ENCODE measurements around the gene QRSL1.

The QRSL1 gene

DNA sequence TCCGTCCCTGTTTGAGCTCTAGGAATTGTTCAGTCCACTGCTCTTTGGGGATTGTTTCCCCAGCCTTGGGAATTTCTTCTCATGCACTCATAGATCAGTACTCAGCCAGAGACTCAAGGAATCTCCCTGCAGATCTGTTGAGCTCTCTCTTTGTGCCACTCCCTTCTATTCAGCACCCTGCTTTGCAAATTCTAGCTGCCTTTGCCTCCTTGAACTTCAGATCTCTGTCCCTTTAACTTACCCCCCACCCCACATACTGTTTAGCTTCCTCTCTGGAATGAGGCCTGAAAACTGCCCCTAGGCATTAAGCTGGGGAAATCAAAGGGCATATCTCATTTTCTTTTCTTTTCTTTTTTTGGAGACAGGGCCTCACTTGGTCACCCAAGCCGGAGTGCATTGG is 30.5 kb downstream of the QRSL1 start:
- H3K27me3 ChIP-seq (ENCODE audit: control insufficient read depth, insufficient read depth, low read length), result no peaks in the 10 kb centered on the region
- no peaks in the 10 kb centered on the region for H3K4me1 ChIP-seq (ENCODE audit: control insufficient read depth, insufficient read depth, low read length)
- no peaks in the 10 kb centered on the region for H3K36me3 ChIP-seq (ENCODE audit: control insufficient read depth, insufficient read depth, low read length)
- no peak overlapping the region for H3K9ac ChIP-seq (ENCODE audit: low read length)
- no peaks in the 10 kb centered on the region for H3K9me3 ChIP-seq (ENCODE audit: control insufficient read depth, low read length)
- H3K4me3 ChIP-seq (ENCODE audit: low read length), result no peak overlapping the region

DNA sequence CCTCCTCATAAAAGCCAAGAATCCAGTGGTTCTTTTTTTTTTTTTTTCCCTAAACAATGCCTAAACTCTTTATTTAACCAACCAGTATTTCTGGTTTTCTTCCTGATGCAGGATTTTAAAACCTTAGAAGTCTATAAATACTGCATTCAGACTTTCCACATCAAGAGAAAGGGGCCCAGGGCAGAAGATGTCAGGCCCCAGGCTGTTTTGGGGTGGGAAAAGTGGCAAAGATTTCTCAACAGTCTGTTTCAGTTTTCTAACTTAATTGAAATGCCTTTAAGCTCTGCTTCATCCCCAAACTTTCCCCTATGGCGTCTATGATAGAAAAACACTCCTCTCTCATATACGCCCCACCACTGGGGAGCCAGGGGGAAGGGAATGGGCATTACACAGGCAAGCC is 33.1 kb downstream of the QRSL1 start:
- Histone ChIP-seq H3K4me1 (ENCODE audit: control insufficient read depth, insufficient read depth, low read length) (no peaks in the 10 kb centered on the region), H3K9me3 (ENCODE audit: control insufficient read depth, low read length) (no peaks in the 10 kb centered on the region), H3K36me3 (ENCODE audit: control insufficient read depth, insufficient read depth, low read length) (no peaks in the 10 kb centered on the region), H3K4me3 (ENCODE audit: low read length) (no peak overlapping the region), H3K9ac (ENCODE audit: low read length) (no peak overlapping the region), H3K27me3 (ENCODE audit: control insufficient read depth, insufficient read depth, low read length) (no peaks in the 10 kb centered on the region)

GRCh38 chr6:106666282-106667021 is 37.1 kb downstream of the QRSL1 start:
- no peaks in the 10 kb centered on the region for H3K36me3 ChIP-seq (ENCODE audit: control insufficient read depth, insufficient read depth, low read length)

GRCh38 chr6:106667022-106667402 is 37.6 kb downstream of the QRSL1 start:
- no peaks in the 10 kb centered on the region for H3K36me3 ChIP-seq (ENCODE audit: control insufficient read depth, insufficient read depth, low read length)
- no peaks in the 10 kb centered on the region for H3K27me3 ChIP-seq (ENCODE audit: control insufficient read depth, insufficient read depth, low read length)
- no peaks in the 10 kb centered on the region for H3K4me1 ChIP-seq (ENCODE audit: control insufficient read depth, insufficient read depth, low read length)
- no peaks in the 10 kb centered on the region for H3K9me3 ChIP-seq (ENCODE audit: control insufficient read depth, low read length)
- H3K4me3 ChIP-seq (ENCODE audit: low read length), result no peak overlapping the region
- H3K9ac ChIP-seq (ENCODE audit: low read length), result no peak overlapping the region

More at GRCh38 chr6:106666282-106667021, 37.1 kb downstream of the QRSL1 start:
- H3K4me1 ChIP-seq (ENCODE audit: control insufficient read depth, insufficient read depth, low read length), result no peaks in the 10 kb centered on the region
- H3K4me3 ChIP-seq (ENCODE audit: low read length), result no peak overlapping the region
- H3K9ac ChIP-seq (ENCODE audit: low read length), result no peak overlapping the region
- no peaks in the 10 kb centered on the region for H3K27me3 ChIP-seq (ENCODE audit: control insufficient read depth, insufficient read depth, low read length)
- no peaks in the 10 kb centered on the region for H3K9me3 ChIP-seq (ENCODE audit: control insufficient read depth, low read length)

GRCh38 chr6:106670236-106670635 is 40.9 kb downstream of the QRSL1 start:
- no peaks in the 10 kb centered on the region for H3K9me3 ChIP-seq (ENCODE audit: control insufficient read depth, low read length)
- no peak overlapping the region for H3K9ac ChIP-seq (ENCODE audit: low read length)
- H3K36me3 ChIP-seq (ENCODE audit: control insufficient read depth, insufficient read depth, low read length), result no peaks in the 10 kb centered on the region
- no peaks in the 10 kb centered on the region for H3K4me1 ChIP-seq (ENCODE audit: control insufficient read depth, insufficient read depth, low read length)
- no peak overlapping the region for H3K4me3 ChIP-seq (ENCODE audit: low read length)
- H3K27me3 ChIP-seq (ENCODE audit: control insufficient read depth, insufficient read depth, low read length), result no peaks in the 10 kb centered on the region

GRCh38 chr6:106671651-106672050 is 42.3 kb downstream of the QRSL1 start:
- Histone ChIP-seq H3K27me3 (ENCODE audit: control insufficient read depth, insufficient read depth, low read length) (no peaks in the 10 kb centered on the region), H3K4me3 (ENCODE audit: low read length) (no peak overlapping the region), H3K36me3 (ENCODE audit: control insufficient read depth, insufficient read depth, low read length) (no peaks in the 10 kb centered on the region), H3K4me1 (ENCODE audit: control insufficient read depth, insufficient read depth, low read length) (no peaks in the 10 kb centered on the region), H3K9ac (ENCODE audit: low read length) (no peak overlapping the region), H3K9me3 (ENCODE audit: control insufficient read depth, low read length) (no peaks in the 10 kb centered on the region)

DNA sequence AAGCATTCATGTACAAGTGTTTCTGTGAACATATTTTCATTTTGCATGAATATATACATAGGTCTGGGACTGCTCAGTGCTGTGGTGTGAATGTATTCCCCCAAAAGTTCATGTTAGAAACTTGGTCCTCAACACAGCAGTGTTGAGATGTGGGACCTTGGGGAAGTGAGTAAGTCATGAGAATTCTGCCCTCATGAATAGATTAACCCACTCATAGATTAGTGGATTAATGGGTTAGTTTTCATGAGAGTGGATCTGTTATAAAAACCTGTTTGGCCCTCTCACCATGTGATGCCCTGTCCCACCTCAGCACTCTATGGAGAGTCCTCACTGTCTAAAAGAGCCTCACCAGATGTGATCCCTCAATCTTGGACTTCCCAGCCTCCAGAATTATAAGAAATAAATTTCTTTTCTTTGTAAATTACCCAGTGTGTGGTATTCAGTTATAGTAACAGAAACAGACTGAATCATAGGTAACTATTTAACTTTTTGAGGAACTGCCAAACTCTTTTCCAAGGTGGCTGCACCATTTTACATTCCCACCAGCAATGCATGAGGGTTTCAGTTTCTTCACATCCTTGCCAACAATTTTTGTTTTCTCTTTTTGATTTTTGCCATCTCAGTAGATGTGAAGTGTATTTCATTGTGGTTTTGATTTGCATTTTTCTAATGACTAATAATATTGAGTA is 45.3 kb downstream of the QRSL1 start:
- Histone ChIP-seq H3K9me3 (ENCODE audit: control insufficient read depth, low read length) (no peaks in the 10 kb centered on the region), H3K36me3 (ENCODE audit: control insufficient read depth, insufficient read depth, low read length) (no peaks in the 10 kb centered on the region), H3K27me3 (ENCODE audit: control insufficient read depth, insufficient read depth, low read length) (no peaks in the 10 kb centered on the region), H3K4me1 (ENCODE audit: control insufficient read depth, insufficient read depth, low read length) (peaks cover 4% of the 10 kb centered on the region), H3K4me3 (ENCODE audit: low read length) (no peak overlapping the region), H3K9ac (ENCODE audit: low read length) (no peak overlapping the region)

- H3K27me3 ChIP-seq (ENCODE audit: control insufficient read depth, insufficient read depth, low read length), result no peaks in the 10 kb centered on the region
- H3K9ac ChIP-seq (ENCODE audit: low read length), result no peak overlapping the region
- H3K4me1 ChIP-seq (ENCODE audit: control insufficient read depth, insufficient read depth, low read length), result peaks cover 4% of the 10 kb centered on the region
- no peak overlapping the region for H3K4me3 ChIP-seq (ENCODE audit: low read length)
- H3K9me3 ChIP-seq (ENCODE audit: control insufficient read depth, low read length), result no peaks in the 10 kb centered on the region
- H3K36me3 ChIP-seq (ENCODE audit: control insufficient read depth, insufficient read depth, low read length), result no peaks in the 10 kb centered on the region
Measured at GRCh38 chr6:106677282-106677681, 47.9 kb downstream of the QRSL1 start.

- Histone ChIP-seq H3K9me3 (ENCODE audit: control insufficient read depth, low read length) (no peaks in the 10 kb centered on the region), H3K27me3 (ENCODE audit: control insufficient read depth, insufficient read depth, low read length) (no peaks in the 10 kb centered on the region), H3K9ac (ENCODE audit: low read length) (no peak overlapping the region), H3K4me3 (ENCODE audit: low read length) (no peak overlapping the region), H3K36me3 (ENCODE audit: control insufficient read depth, insufficient read depth, low read length) (no peaks in the 10 kb centered on the region), H3K4me1 (ENCODE audit: control insufficient read depth, insufficient read depth, low read length) (peaks cover 9% of the 10 kb centered on the region)
Measured at GRCh38 chr6:106684011-106684410, 54.6 kb downstream of the QRSL1 start.

GRCh38 chr6:106685833-106686232 is 56.5 kb downstream of the QRSL1 start:
- Histone ChIP-seq H3K9me3 (ENCODE audit: control insufficient read depth, low read length) (no peaks in the 10 kb centered on the region), H3K9ac (ENCODE audit: low read length) (no peak overlapping the region), H3K4me3 (ENCODE audit: low read length) (no peak overlapping the region), H3K27me3 (ENCODE audit: control insufficient read depth, insufficient read depth, low read length) (no peaks in the 10 kb centered on the region), H3K36me3 (ENCODE audit: control insufficient read depth, insufficient read depth, low read length) (no peaks in the 10 kb centered on the region), H3K4me1 (ENCODE audit: control insufficient read depth, insufficient read depth, low read length) (peaks cover 9% of the 10 kb centered on the region)

- Histone ChIP-seq H3K4me3 (ENCODE audit: low read length) (no peak overlapping the region), H3K9me3 (ENCODE audit: control insufficient read depth, low read length) (no peaks in the 10 kb centered on the region), H3K4me1 (ENCODE audit: control insufficient read depth, insufficient read depth, low read length) (peaks cover 32% of the 10 kb centered on the region), H3K36me3 (ENCODE audit: control insufficient read depth, insufficient read depth, low read length) (no peaks in the 10 kb centered on the region), H3K27me3 (ENCODE audit: control insufficient read depth, insufficient read depth, low read length) (no peaks in the 10 kb centered on the region), H3K9ac (ENCODE audit: low read length) (no peak overlapping the region)
Measured at GRCh38 chr6:106688177-106688951, 59.0 kb downstream of the QRSL1 start.

Data from mucosa of stomach (tissue), 1 donor.